ENCODE results near the gene TMPRSS6. TPM values are rescaled to one million over a fixed set of nuclear protein-coding genes. Genes with fewer than 3 reads are reported as not detected.
A peak's percentile ranks its signal among the peaks of the same experiment; 100 is the strongest.

Gene TMPRSS6
- total and polyA plus RNA-seq, 2 of the 13 experiments (the other 11 are each of a cell fraction or from before 2014, with no cell fraction given) = 4.2 to 4.8 TPM

DNA sequence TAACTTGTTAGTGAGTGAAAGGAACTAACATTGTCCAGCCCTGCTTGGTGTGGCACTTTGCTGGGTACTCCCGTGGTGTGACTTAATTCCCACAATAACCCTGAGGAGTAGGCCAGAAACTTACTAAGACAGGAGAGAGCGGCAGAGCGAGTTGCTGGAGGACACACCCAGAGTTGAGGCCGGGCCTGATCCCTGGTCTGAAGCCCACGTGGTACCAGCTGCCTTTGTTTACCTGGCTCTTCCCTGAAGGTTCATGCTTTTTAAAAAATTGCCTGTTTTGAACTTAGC, 89.4 kb downstream of the TMPRSS6 start (continued):
- no peak for TF ChIP-seq ZBTB4 (CRISPR knock-in tag; IDR thresholded peaks at IDR 0.05; ENCODE audit: borderline replicate concordance)
- 0 out of 2 replicates have a peak, but pooled peaks have one; percentile 6 for TF ChIP-seq GMEB1 (CRISPR knock-in tag; IDR thresholded peaks at IDR 0.05; ENCODE audit: borderline replicate concordance)
- no peak for TF ChIP-seq ZNF484 (CRISPR knock-in tag; IDR thresholded peaks at IDR 0.05; ENCODE audit: borderline replicate concordance, low read depth)
- peak; percentile 59; the same call in 1 of the 2 replicates for TF ChIP-seq ZNF501 (CRISPR knock-in tag; IDR thresholded peaks at IDR 0.05)
- TF ChIP-seq POGZ (CRISPR knock-in tag; IDR thresholded peaks at IDR 0.05) = no peak
- TF ChIP-seq GATAD2A (CRISPR knock-in tag; IDR thresholded peaks at IDR 0.05) = no peak
- TF ChIP-seq HIC2 (CRISPR knock-in tag; IDR thresholded peaks at IDR 0.05; ENCODE audit: low read depth) = no peak
- no peak for TF ChIP-seq HNRNPK (IDR thresholded peaks at IDR 0.05; ENCODE audit: low read depth, low read length, poor library complexity, severe bottlenecking)
- no peak for TF ChIP-seq ZMYM2 (CRISPR knock-in tag; IDR thresholded peaks at IDR 0.05)
- TF ChIP-seq ZNF768 (CRISPR knock-in tag; IDR thresholded peaks at IDR 0.05) = no peak
- TF ChIP-seq, protein P1, sequence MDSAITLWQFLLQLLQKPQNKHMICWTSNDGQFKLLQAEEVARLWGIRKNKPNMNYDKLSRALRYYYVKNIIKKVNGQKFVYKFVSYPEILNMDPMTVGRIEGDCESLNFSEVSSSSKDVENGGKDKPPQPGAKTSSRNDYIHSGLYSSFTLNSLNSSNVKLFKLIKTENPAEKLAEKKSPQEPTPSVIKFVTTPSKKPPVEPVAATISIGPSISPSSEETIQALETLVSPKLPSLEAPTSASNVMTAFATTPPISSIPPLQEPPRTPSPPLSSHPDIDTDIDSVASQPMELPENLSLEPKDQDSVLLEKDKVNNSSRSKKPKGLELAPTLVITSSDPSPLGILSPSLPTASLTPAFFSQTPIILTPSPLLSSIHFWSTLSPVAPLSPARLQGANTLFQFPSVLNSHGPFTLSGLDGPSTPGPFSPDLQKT (CRISPR knock-in tag; IDR thresholded peaks at IDR 0.05; ENCODE audit: borderline replicate concordance) = no peak
- 0 out of 2 replicates have a peak, but pooled peaks have one; percentile 33 for TF ChIP-seq ZNF878 (CRISPR knock-in tag; IDR thresholded peaks at IDR 0.05)
- TF ChIP-seq LRRFIP1 (CRISPR knock-in tag; conservative IDR thresholded peaks at IDR 0.05) = no peak
- TF ChIP-seq JUNB (CRISPR knock-in tag; IDR thresholded peaks at IDR 0.05; ENCODE audit: borderline replicate concordance) = no peak
- TF ChIP-seq ZFY (CRISPR knock-in tag; IDR thresholded peaks at IDR 0.05) = peak; percentile 84
- TF ChIP-seq ZNF678 (CRISPR knock-in tag; IDR thresholded peaks at IDR 0.05) = no peak
- no peak for TF ChIP-seq PBX3 (CRISPR knock-in tag; IDR thresholded peaks at IDR 0.05; ENCODE audit: borderline replicate concordance)
- TF ChIP-seq ZBTB1 (CRISPR knock-in tag; IDR thresholded peaks at IDR 0.05; ENCODE audit: borderline replicate concordance) = no peak
- no peak for TF ChIP-seq NFIC (IDR thresholded peaks at IDR 0.05; ENCODE audit: low read length)
